SK-N-SH (cell line): ENCODE data around the gene CBFA2T2. TPM values are rescaled to one million over a fixed set of nuclear protein-coding genes. Genes with fewer than 3 reads are reported as not detected.
A peak's percentile ranks its signal among the peaks of the same experiment; 100 is the strongest.

Source experiments
- CTCF ChIA-PET: fragments of 300-600, 350-600 bp; formaldehyde crosslinking; extraction: SDS; loops from one replicate; lab custom pipeline; 2021; lab: Yijun Ruan, JAX
- POLR2A ChIA-PET: fragments of 350-600 bp; sonication (Branson Sonifier 250); formaldehyde crosslinking; extraction: SDS; loops from one replicate; lab custom pipeline; 2020; ENCODE audit warnings: antibody characterized with exemption, inconsistent platforms; lab: Yijun Ruan, JAX
- DNase-seq: peaks from one replicate; pipeline ENCODE4 v3.0.0; 2012
- H2AFZ ChIP-seq: fragments of 200-600 bp; sonication (generic); 2 replicates; pipeline ENCODE4 v1.8.1; 2016; ENCODE audit warnings: antibody characterized with exemption, mild to moderate bottlenecking, low read depth
- H3F3A ChIP-seq: fragments of 200-600 bp; sonication (generic); replicated peaks from 2 replicates; pipeline ENCODE3; 2016; ENCODE audit warnings: antibody characterized with exemption, mild to moderate bottlenecking; ENCODE audit not compliant: insufficient read depth
- H3K27ac ChIP-seq, 2 experiments: fragments of 200-500 bp in 1 of 2; fragments of 200-600 bp in 1 of 2; sonication (Bioruptor generic) in 1 of 2; sonication (generic), shearing (Covaris generic) in 1 of 2; 2 replicates each; pipeline versions ENCODE4 v1.5.1 to v1.6.1; 2014 to 2016; ENCODE audit warnings: low read depth in 2 of 2, inconsistent platforms in 1 of 2, low read length in 1 of 2, mild to moderate bottlenecking in 1 of 2, mixed read lengths in 1 of 2
- H3K27me3 ChIP-seq: fragments of 200-600 bp; sonication (generic), shearing (Covaris generic); 2 replicates; pipeline ENCODE4 v1.6.1; 2016; ENCODE audit warnings: mixed run types; ENCODE audit not compliant: insufficient read depth
- H3K36me3 ChIP-seq, 2 experiments: fragments of 200-500 bp in 1 of 2; fragments of 200-600 bp in 1 of 2; sonication (Bioruptor generic) in 1 of 2; sonication (generic) in 1 of 2; replicated peaks in 1 of 2; 2 replicates each; pipeline versions ENCODE3 to v1.5.1; 2014 to 2016; ENCODE audit warnings: low read length in 1 of 2, mild to moderate bottlenecking in 1 of 2; ENCODE audit not compliant: insufficient read depth in 2 of 2, control insufficient read depth in 1 of 2
- H3K4me1 ChIP-seq, 2 experiments: fragments of 200-500 bp in 1 of 2; fragments of 200-600 bp in 1 of 2; sonication (Bioruptor generic) in 1 of 2; sonication (generic), shearing (Covaris generic) in 1 of 2; 2 replicates each; pipeline versions ENCODE4 v1.5.1 to v1.6.1; 2014 to 2016; ENCODE audit warnings: low read depth in 1 of 2, low read length in 1 of 2, mixed run types in 1 of 2; ENCODE audit not compliant: insufficient read depth in 2 of 2, control insufficient read depth in 1 of 2
- H3K4me2 ChIP-seq: fragments of 200-600 bp; sonication (generic), shearing (Covaris generic); 2 replicates; pipeline ENCODE4 v1.6.1; 2017; ENCODE audit warnings: mixed run types
- H3K4me3 ChIP-seq, 2 experiments: fragments of 200-500 bp in 1 of 2; fragments of 200-600 bp in 1 of 2; sonication (Bioruptor generic) in 1 of 2; sonication (generic), shearing (Covaris generic) in 1 of 2; 2 replicates each; pipeline versions ENCODE4 v1.5.1 to v1.8.1; 2014 to 2016; ENCODE audit warnings: low read depth in 2 of 2, inconsistent platforms in 1 of 2, low read length in 1 of 2, mild to moderate bottlenecking in 1 of 2, mixed read lengths in 1 of 2, moderate library complexity in 1 of 2
- H3K79me2 ChIP-seq: fragments of 200-600 bp; sonication (generic); 2 replicates; pipeline ENCODE4 v1.8.1; 2017; ENCODE audit warnings: mild to moderate bottlenecking; ENCODE audit not compliant: insufficient read depth
- H3K9ac ChIP-seq: fragments of 200-600 bp; sonication (generic); 2 replicates; pipeline ENCODE4 v1.6.1; 2017; ENCODE audit warnings: mixed run types
- H3K9me2 ChIP-seq: fragments of 200-600 bp; sonication (generic); 2 replicates; pipeline ENCODE4 v1.6.1; 2017; ENCODE audit warnings: mixed run types
- H3K9me3 ChIP-seq: fragments of 200-600 bp; sonication (generic); 2 replicates; pipeline ENCODE4 v1.6.1; 2017; ENCODE audit warnings: mixed run types, mild to moderate bottlenecking, moderate library complexity
- H4K20me1 ChIP-seq: fragments of 200-600 bp; sonication (generic); 2 replicates; pipeline ENCODE4 v1.6.1; 2017; ENCODE audit warnings: mild to moderate bottlenecking, mixed run types; ENCODE audit not compliant: insufficient read depth
- CHD2 ChIP-seq: fragments of 150-350 bp; IDR thresholded peaks from 2 replicates; pipeline ENCODE4 v1.6.1; 2018; ENCODE audit warnings: low read length; ENCODE audit not compliant: partially characterized antibody
- ELF1 ChIP-seq: IDR thresholded peaks from 2 replicates; pipeline ENCODE4 v1.4.0; 2012
- EP300 ChIP-seq, 2 experiments: IDR thresholded peaks; 2 replicates each; pipeline versions ENCODE4 v1.4.0 to v1.6.1; 2012; ENCODE audit warnings: borderline replicate concordance in 1 of 2, low read depth in 1 of 2, low read length in 1 of 2
- FOSL2 ChIP-seq: IDR thresholded peaks from 2 replicates; pipeline ENCODE4 v1.4.0; 2012; ENCODE audit warnings: low read depth, mild to moderate bottlenecking, moderate library complexity, borderline replicate concordance
- GABPA ChIP-seq: IDR thresholded peaks from 2 replicates; pipeline ENCODE4 v1.4.0; 2012; ENCODE audit warnings: low read depth, mild to moderate bottlenecking
- JUND ChIP-seq: IDR thresholded peaks from 2 replicates; pipeline ENCODE4 v1.4.0; 2012
- MXI1 ChIP-seq: IDR thresholded peaks from 2 replicates; pipeline ENCODE4 v1.6.1; 2012; ENCODE audit warnings: mild to moderate bottlenecking, low read depth, low read length, improper control_type of control experiment
- NFIC ChIP-seq: IDR thresholded peaks from 2 replicates; pipeline ENCODE4 v1.4.0; 2012; ENCODE audit warnings: borderline replicate concordance
- NRF1 ChIP-seq: IDR thresholded peaks from 2 replicates; pipeline ENCODE4 v1.6.1; 2012; ENCODE audit warnings: low read depth, mild to moderate bottlenecking, low read length
- POLR2AphosphoS5 ChIP-seq: IDR thresholded peaks from 2 replicates; pipeline ENCODE4 v1.6.1; 2012; ENCODE audit warnings: low read depth, low read length
- RCOR1 ChIP-seq: fragments of 150-350 bp; IDR thresholded peaks from 2 replicates; pipeline ENCODE4 v1.6.1; 2017; ENCODE audit warnings: antibody characterized with exemption, low read length
- SMC3 ChIP-seq: IDR thresholded peaks from 2 replicates; pipeline ENCODE4 v1.6.1; 2012; ENCODE audit warnings: low read depth, low read length, improper control_type of control experiment
- TEAD4 ChIP-seq: IDR thresholded peaks from 2 replicates; pipeline ENCODE4 v1.4.0; 2012; ENCODE audit warnings: mild to moderate bottlenecking, borderline replicate concordance; ENCODE audit not compliant: insufficient read depth
- WGBS: methylation state at CpG from one replicate; pipeline ENCODE4 v1.1.6; 2017; ENCODE audit warnings: low lambda C conversion rate; 5-methylcytosine and 5-hydroxymethylcytosine counted together
- polyA plus RNA-seq, 3 experiments: library from polyadenylated mRNA; depleted of rRNA; stranded (reverse); fragments of >200 nt; gene quantifications; 2 replicates each; pipeline ENCODE4 v1.2.3, GENCODE V29; 2012
- TF ChIP-seq, protein P1 (sequence below): IDR thresholded peaks from 2 replicates; pipeline ENCODE4 v1.4.0; 2012; ENCODE audit warnings: low read depth, borderline replicate concordance
- TF ChIP-seq, protein P2 (sequence below): IDR thresholded peaks from 2 replicates; pipeline ENCODE4; 2012
- TF ChIP-seq, protein P3 (sequence below): IDR thresholded peaks from 2 replicates; pipeline ENCODE4 v1.6.1; 2012; ENCODE audit warnings: mild to moderate bottlenecking, low read depth, low read length, moderate library complexity
- TF ChIP-seq, protein P4 (sequence below): IDR thresholded peaks from 2 replicates; pipeline ENCODE4 v1.4.0; 2012; ENCODE audit warnings: low read depth, borderline replicate concordance
- TF ChIP-seq, protein P5 (sequence below): fragments of 150-350 bp; IDR thresholded peaks from 2 replicates; pipeline ENCODE4 v1.6.1; 2017; ENCODE audit warnings: antibody characterized with exemption, low read length, low read depth, borderline replicate concordance
- TF ChIP-seq, protein P6 (sequence below): IDR thresholded peaks from 2 replicates; pipeline ENCODE4 v1.4.0; 2012; ENCODE audit warnings: low read depth

CBFA2T2 gene
- polyA plus RNA-seq, 1 of the 3 experiments (the other 2 are of a cell fraction), result 11.0 TPM

DNA sequence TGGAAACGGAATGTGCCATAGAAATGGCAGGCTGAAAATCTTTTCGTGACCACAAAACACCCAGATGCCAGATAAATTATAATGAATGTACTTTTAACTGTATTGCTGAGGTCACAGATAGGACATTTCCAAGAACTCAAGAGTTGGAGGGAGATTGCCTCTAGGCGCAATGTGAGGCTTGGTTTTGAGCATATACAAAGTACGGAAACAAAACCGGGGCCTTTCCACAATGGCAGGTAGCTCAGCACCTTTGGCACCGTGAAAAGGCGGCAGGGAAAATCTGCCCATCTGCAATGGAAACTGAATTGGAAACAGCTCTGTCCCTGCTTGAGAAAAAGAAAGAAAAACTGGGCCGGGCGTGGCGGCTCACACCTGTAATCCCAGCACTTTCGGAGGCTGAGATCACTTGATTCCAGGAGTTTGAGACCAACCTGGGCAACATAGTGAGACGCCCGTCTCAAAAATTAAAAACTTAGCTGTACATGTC, 161.7 kb downstream of the CBFA2T2 start:
- WGBS, result 93% methylated on average over 13 of the region's 13 CpGs
- no peaks in the 10 kb centered on the region for H3K79me2 ChIP-seq
- peak overlapping the region in 1 of 2 experiments; percentile 50; a peak in 1 of 4 replicates for H3K27ac ChIP-seq
- H3K4me1 ChIP-seq, result peaks cover 13 to 51% of the 10 kb centered on the region in 2 experiments; a peak in 3 of 4 replicates
- POLR2A ChIA-PET, result interaction anchor here (0.9 kb wide), 1 partner anchor 15 kb away, joined by 3 read pairs; the partner anchor contains the start of gene ACTL10
- CTCF ChIA-PET, result interaction anchor here (0.6 to 9.2 kb wide), 8 partner anchors 15 to 282 kb away, joined by 3 to 114 read pairs (median 7); partner anchors contain the start of genes ACTL10 and C20orf144
- no peaks in the 10 kb centered on the region for H3K36me3 ChIP-seq
- H3K27me3 ChIP-seq, result no peaks in the 10 kb centered on the region
- no peak overlapping the region for H3K4me2 ChIP-seq
- H3K9me3 ChIP-seq, result no peaks in the 10 kb centered on the region
- H3K9ac ChIP-seq, result no peak overlapping the region
- H3K9me2 ChIP-seq, result no peaks in the 10 kb centered on the region
- TF ChIP-seq, protein P1, sequence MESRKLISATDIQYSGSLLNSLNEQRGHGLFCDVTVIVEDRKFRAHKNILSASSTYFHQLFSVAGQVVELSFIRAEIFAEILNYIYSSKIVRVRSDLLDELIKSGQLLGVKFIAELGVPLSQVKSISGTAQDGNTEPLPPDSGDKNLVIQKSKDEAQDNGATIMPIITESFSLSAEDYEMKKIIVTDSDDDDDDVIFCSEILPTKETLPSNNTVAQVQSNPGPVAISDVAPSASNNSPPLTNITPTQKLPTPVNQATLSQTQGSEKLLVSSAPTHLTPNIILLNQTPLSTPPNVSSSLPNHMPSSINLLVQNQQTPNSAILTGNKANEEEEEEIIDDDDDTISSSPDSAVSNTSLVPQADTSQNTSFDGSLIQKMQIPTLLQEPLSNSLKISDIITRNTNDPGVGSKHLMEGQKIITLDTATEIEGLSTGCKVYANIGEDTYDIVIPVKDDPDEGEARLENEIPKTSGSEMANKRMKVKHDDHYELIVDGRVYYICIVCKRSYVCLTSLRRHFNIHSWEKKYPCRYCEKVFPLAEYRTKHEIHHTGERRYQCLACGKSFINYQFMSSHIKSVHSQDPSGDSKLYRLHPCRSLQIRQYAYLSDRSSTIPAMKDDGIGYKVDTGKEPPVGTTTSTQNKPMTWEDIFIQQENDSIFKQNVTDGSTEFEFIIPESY, result no peak
- TF ChIP-seq NRF1 (no peak), FOSL2 (no peak), SMC3 (no peak), GABPA (no peak), JUND (no peak), POLR2AphosphoS5 (no peak), NFIC (no peak), ELF1 (no peak), MXI1 (no peak), CHD2 (no peak), RCOR1 (no peak), EP300 (IDR thresholded peaks at IDR 0.05; ENCODE audit: borderline replicate concordance in 1 of 2, low read depth in 1 of 2, low read length in 1 of 2) (no peak), TEAD4 (no peak)
- TF ChIP-seq, protein P2, sequence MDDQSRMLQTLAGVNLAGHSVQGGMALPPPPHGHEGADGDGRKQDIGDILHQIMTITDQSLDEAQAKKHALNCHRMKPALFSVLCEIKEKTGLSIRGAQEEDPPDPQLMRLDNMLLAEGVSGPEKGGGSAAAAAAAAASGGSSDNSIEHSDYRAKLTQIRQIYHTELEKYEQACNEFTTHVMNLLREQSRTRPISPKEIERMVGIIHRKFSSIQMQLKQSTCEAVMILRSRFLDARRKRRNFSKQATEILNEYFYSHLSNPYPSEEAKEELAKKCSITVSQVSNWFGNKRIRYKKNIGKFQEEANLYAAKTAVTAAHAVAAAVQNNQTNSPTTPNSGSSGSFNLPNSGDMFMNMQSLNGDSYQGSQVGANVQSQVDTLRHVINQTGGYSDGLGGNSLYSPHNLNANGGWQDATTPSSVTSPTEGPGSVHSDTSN, result no peak
- TF ChIP-seq, protein P3, sequence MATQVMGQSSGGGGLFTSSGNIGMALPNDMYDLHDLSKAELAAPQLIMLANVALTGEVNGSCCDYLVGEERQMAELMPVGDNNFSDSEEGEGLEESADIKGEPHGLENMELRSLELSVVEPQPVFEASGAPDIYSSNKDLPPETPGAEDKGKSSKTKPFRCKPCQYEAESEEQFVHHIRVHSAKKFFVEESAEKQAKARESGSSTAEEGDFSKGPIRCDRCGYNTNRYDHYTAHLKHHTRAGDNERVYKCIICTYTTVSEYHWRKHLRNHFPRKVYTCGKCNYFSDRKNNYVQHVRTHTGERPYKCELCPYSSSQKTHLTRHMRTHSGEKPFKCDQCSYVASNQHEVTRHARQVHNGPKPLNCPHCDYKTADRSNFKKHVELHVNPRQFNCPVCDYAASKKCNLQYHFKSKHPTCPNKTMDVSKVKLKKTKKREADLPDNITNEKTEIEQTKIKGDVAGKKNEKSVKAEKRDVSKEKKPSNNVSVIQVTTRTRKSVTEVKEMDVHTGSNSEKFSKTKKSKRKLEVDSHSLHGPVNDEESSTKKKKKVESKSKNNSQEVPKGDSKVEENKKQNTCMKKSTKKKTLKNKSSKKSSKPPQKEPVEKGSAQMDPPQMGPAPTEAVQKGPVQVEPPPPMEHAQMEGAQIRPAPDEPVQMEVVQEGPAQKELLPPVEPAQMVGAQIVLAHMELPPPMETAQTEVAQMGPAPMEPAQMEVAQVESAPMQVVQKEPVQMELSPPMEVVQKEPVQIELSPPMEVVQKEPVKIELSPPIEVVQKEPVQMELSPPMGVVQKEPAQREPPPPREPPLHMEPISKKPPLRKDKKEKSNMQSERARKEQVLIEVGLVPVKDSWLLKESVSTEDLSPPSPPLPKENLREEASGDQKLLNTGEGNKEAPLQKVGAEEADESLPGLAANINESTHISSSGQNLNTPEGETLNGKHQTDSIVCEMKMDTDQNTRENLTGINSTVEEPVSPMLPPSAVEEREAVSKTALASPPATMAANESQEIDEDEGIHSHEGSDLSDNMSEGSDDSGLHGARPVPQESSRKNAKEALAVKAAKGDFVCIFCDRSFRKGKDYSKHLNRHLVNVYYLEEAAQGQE, result no peak
- TF ChIP-seq, protein P4, sequence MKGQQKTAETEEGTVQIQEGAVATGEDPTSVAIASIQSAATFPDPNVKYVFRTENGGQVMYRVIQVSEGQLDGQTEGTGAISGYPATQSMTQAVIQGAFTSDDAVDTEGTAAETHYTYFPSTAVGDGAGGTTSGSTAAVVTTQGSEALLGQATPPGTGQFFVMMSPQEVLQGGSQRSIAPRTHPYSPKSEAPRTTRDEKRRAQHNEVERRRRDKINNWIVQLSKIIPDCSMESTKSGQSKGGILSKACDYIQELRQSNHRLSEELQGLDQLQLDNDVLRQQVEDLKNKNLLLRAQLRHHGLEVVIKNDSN, result no peak
- TF ChIP-seq, protein P5, sequence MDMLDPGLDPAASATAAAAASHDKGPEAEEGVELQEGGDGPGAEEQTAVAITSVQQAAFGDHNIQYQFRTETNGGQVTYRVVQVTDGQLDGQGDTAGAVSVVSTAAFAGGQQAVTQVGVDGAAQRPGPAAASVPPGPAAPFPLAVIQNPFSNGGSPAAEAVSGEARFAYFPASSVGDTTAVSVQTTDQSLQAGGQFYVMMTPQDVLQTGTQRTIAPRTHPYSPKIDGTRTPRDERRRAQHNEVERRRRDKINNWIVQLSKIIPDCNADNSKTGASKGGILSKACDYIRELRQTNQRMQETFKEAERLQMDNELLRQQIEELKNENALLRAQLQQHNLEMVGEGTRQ, result no peak
- TF ChIP-seq, protein P6, sequence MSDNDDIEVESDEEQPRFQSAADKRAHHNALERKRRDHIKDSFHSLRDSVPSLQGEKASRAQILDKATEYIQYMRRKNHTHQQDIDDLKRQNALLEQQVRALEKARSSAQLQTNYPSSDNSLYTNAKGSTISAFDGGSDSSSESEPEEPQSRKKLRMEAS, result no peak
- TF ChIP-seq, all 33 proteins: peak for 0
- peaks cover 24% of the 10 kb centered on the region for H4K20me1 ChIP-seq
- no peak overlapping the region for H3K4me3 ChIP-seq
- no peak for DNase-seq
- no peak overlapping the region for H2AFZ ChIP-seq
- peaks cover 23% of the 10 kb centered on the region for H3F3A ChIP-seq
